HG02870 (cell line): Measurements from ENCODE around the gene CTNND2.

Experiments used
- ATAC-seq: cut with Tn5 transposase; IDR thresholded peaks from one replicate; pipeline ENCODE4 v1.9.1; 2021; ENCODE audit warnings: mild to moderate bottlenecking, moderate library complexity; ENCODE audit not compliant: unreplicated experiment

The CTNND2 gene

GRCh38 chr5:11277323-11277722, 626.9 kb downstream of the CTNND2 start:
- ATAC-seq: no peak

- no peak for ATAC-seq
Observed at GRCh38 chr5:11273180-11273903, 630.9 kb downstream of the CTNND2 start.

DNA sequence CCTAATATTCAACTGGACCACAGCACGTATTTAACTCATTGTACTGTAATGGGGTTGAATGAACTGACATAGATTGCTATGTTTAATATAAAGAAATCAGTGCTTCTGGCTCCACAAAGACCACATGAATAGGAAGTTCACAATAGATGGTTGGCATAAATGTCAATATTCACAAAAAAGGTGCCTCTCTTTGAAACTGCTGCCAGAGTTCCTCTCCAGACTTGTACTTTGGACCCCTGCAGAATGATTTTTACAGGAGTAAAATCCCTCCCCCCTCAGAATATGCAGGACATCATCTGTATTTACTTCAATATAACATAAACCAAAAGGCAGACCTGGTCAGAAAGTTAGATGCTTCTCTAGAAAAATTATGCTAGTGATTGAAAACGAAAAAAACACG, 634.7 kb downstream of the CTNND2 start:
- no peak for ATAC-seq

- no peak for ATAC-seq
Observed at GRCh38 chr5:11268891-11269290, 635.4 kb downstream of the CTNND2 start.

DNA sequence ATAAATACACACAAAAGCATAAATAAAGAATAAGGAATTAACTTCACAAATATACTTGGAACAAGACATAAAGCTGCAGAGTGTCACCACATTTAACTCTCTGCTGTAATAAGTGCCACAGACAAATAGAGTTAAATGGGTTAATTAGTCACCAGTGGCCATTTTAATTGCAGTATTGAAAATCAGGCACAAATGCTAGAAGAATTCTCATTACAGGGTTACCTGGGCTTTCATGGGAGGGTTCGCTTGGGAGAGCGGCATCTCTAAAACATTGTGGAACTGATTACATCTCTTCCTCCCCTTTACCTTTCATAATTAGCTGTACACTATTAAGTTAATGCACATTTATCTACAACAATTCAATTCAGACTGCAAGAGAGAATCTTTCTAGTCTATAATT, 637.9 kb downstream of the CTNND2 start:
- ATAC-seq: no peak

GRCh38 chr5:11261241-11261640, 643.0 kb downstream of the CTNND2 start:
- ATAC-seq: no peak

- ATAC-seq: no peak
Observed at GRCh38 chr5:11258001-11258400, 646.2 kb downstream of the CTNND2 start.

DNA sequence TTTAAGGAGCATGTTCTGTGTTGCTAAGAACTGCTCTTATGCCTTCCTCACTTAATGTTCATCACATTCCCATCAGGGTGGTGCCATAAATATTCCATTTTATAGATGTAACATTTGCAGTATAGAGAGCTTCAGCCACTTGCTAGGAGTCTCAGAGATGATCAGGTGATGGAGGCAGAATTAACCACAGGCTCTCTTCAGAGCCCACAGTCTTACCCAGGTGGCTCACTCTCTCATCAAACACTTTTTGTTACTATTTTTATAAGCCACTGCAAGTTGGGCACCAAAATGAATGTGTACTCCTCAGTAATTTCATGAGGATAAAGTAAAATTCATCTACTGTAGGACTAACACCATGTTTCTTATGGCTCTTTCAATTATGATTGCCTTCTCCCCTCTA, 651.7 kb downstream of the CTNND2 start:
- ATAC-seq: no peak

- ATAC-seq: no peak
Observed at GRCh38 chr5:11252075-11252474, 652.2 kb downstream of the CTNND2 start.

- ATAC-seq: no peak
Observed at GRCh38 chr5:11251247-11251646, 653.0 kb downstream of the CTNND2 start.

DNA sequence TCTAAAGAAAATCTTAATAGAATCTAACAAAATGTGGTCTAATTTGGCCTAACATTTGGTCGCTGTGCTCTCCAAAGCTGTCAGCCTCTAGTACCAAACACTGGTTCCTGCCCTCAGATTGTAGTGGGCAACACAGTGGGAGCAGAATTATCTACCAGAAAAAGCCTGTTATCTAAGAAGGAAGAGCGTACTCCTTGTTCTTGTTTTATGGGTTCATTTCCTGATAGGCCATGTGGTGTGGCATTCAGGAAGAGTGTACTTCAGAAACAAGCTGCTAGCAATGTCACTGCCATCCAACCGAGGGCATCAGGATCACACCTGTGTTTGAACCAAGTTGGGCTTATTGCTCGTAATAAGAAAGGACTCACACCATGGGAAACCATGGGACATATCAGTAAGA, 655.3 kb downstream of the CTNND2 start:
- no peak for ATAC-seq

- ATAC-seq: no peak
Observed at GRCh38 chr5:11247224-11247623, 657.0 kb downstream of the CTNND2 start.

DNA sequence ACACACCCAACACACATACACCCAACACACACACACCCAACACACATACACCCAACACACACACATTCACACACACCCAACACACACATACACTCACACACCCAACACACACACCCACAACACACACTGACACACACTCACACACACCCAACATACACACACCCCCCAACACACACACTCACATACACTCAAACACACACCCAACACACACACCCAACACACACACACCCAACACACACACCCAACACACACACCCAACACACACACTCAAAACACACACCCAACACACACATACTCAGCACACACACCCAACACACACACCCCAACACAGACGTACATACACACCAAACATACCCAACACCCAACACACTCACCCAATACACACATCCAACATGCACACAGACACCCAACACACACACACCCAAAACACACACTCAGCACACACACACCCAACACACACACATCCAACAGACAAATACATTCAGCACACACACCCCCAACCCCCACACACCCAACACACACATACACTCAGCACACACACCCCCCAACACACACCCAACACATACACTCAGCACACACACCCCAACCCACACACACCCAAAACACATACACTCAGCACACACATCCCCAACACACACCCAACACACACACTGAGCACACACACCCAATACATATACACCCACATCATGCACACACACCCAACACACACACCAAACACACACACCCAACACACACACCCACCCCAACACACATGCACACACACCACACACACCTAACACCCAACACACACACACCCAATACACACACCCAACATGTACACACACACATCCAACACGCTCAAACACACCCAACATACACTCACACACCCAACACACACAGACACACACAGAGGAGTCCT, 663.7 kb downstream of the CTNND2 start:
- no peak for ATAC-seq

DNA sequence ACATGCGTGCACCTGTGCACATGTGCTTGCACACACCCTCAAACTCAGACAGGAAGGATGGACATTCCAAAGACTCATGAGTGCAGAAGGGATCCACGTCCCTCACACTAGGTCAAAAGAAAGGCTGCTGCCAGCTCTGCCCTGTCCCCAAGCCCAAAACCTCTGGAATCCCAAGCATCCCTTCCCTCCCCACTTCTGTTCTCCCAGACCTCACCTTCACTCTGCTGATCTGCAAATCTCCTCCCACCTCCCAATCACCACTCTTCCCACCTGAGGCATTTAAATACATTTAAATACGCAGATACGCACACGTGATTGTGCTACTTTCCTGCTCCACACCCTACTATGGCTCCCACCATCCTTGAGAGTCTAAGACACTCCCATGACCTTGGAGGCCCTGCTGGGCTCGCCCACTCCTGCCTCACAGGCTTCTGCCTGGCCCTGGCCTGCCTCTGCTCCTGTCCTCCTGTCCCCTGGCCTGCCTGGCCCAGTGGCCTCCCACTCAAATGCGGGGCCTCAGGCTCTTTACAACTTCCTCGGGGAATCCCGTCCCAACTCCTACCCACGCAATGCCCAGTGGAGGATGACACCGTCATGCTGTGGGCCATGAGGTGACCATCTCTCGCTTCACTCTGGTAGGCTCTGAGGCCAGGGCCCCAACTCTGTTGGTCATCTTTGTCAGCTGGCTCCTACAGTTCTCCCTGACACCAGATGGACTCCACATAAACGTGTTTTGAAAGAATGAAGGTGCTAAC, 664.8 kb downstream of the CTNND2 start:
- no peak for ATAC-seq

DNA sequence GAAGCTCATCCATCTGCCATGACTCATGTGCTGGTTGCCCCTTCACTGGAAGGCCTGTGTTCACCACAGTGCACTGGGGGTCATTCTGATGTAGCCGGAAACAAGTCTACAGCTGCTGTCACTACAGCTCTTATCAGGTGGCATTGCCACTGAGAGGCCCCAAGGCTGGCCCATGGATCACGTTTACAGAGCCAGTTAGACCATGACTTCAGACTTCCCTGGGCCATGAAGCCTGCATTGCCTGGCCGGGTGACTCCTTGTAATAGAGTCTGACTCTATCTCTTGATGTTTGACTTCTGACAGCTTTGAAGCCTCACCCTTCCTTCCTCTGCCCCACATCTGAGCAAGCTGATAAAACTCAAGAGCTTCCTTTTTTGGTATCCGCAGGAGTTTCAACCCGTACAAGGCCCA, 669.7 kb downstream of the CTNND2 start:
- no peak for ATAC-seq

- no peak for ATAC-seq
Observed at GRCh38 chr5:11230890-11231289, 673.4 kb downstream of the CTNND2 start.

DNA sequence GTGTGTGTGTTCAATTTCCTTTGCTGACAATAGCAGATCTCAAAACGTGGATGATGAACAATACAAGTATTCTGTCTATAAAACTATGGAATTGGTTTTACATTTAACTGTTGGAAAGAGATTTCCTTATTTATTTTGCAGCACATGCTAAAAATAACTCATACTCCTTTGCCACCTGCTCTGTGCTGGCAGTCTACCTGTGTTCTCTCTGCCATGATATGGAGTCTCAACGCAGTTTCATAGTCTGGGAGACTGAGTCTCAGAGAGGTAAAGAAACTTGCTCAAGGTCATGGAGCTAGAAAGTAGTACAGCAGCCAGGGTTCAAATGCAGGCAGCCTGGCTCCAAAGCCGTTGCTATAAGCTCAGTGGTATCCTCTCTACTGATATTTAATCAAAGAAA, 677.2 kb downstream of the CTNND2 start:
- no peak for ATAC-seq

DNA sequence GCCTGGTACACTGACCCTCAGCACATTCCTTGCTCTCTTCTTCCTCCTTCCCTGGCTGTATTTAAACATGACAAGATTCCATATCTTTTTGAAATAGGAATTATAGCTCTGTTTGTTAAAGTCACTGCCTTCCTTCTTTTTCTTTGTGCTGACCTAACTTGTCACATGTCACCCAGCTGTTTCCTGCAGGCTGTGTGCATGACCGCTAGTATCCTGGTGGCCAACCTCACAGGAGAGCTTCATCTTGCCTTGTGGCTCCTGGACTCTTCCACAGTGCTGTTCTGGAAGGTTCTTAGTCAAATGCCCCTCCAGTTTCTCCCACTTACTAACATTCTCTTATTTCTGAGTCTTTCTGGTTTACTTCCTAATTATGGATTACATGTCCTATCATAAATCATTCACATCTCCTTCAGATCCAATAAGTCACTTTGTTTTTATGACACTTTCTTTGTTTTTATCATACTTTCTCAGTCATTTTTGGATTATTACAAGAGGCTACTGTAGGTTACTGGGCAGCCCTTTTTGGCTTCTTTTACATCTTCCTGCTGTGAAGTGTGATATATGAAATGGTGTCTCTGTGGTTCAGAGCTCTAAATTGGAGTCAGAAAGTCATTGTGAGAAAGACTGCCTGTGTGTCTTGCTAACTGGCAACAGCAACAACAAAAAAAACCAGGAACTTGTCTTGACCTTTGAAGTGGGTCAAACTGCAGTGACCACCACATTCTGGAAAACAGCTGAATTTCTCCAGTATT, 679.6 kb downstream of the CTNND2 start:
- ATAC-seq: no peak

DNA sequence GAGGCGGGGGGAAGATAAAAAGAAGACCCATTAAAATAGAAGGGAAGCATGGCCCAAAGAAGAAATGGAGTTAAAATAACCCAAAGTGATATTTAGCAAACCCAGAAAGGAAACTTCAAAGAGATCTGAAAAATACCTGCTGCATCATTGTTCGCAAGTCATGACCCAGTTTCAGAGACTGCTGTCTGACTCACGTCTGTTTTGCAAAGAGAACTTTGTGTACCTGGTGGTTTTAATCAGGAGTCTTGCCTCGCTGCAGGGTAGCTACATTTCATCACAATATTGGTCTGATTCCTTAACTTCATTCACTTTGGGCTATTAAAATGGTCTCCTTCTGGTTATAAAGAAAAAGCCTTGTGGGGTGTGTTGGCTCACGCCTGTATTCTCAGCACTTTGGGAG, 682.1 kb downstream of the CTNND2 start:
- ATAC-seq: no peak

- no peak for ATAC-seq
Observed at GRCh38 chr5:11214864-11215644, 689.2 kb downstream of the CTNND2 start.
